ENCODE results near the gene MRPL4. TPM values are rescaled to one million over a fixed set of nuclear protein-coding genes. Genes with fewer than 3 reads are reported as not detected.

Gene MRPL4
- total and polyA plus RNA-seq, 10 of the 15 experiments (the other 5 are each of a cell fraction or from before 2014, with no cell fraction given): 0.79 to 221 (median 112) TPM

- TF ChIP-seq ASH2L (IDR thresholded peaks at IDR 0.05; ENCODE audit: borderline replicate concordance, low read depth): no peak
- TF ChIP-seq PRDM15 (CRISPR knock-in tag; IDR thresholded peaks at IDR 0.05): no peak
- TF ChIP-seq TBL1XR1 (IDR thresholded peaks at IDR 0.05; ENCODE audit: low read depth, low read length): no peak
- TF ChIP-seq IKZF2 (IDR thresholded peaks at IDR 0.05): peak in 1 of 2 experiments; percentile 44; a peak in 3 of 4 replicates
- no peak; the same call in 1 of the 2 replicates for TF ChIP-seq REST (IDR thresholded peaks at IDR 0.05; ENCODE audit: low read depth, low read length)
- no peak for TF ChIP-seq SREBF2 (IDR thresholded peaks at IDR 0.05; ENCODE audit: low read length)
- TF ChIP-seq RELA (IDR thresholded peaks at IDR 0.05; ENCODE audit: borderline replicate concordance, partially characterized antibody): peak; percentile 85
- no peak for TF ChIP-seq SP1 (IDR thresholded peaks at IDR 0.05; ENCODE audit: low read depth, low read length)
- TF ChIP-seq MTA3 (IDR thresholded peaks at IDR 0.05; ENCODE audit: borderline replicate concordance, low read length): no peak
- TF ChIP-seq HCFC1 (IDR thresholded peaks at IDR 0.05; ENCODE audit: low read length): no peak
- TF ChIP-seq E2F8 (IDR thresholded peaks at IDR 0.05; ENCODE audit: low read depth, partially characterized antibody): no peak
- TF ChIP-seq SMAD1 (IDR thresholded peaks at IDR 0.05; ENCODE audit: low read depth, partially characterized antibody): no peak
- no peak for TF ChIP-seq ETV6 (conservative IDR thresholded peaks at IDR 0.05 in 1 of 2, IDR thresholded peaks at IDR 0.05 in 1 of 2; ENCODE audit: borderline replicate concordance in 1 of 2, low read depth in 1 of 2)
- peak; percentile 59; the same call in 1 of the 2 replicates for TF ChIP-seq LARP7 (IDR thresholded peaks at IDR 0.05)
- no peak for TF ChIP-seq ZNF274 (IDR thresholded peaks at IDR 0.05; ENCODE audit: insufficient read depth, insufficient read length)
- TF ChIP-seq BMI1 (IDR thresholded peaks at IDR 0.05; ENCODE audit: borderline replicate concordance): no peak
- no peak for TF ChIP-seq IRF4 (IDR thresholded peaks at IDR 0.05; ENCODE audit: low read depth, low read length)
- TF ChIP-seq GATAD2B (conservative IDR thresholded peaks at IDR 0.05; ENCODE audit: low read depth): peak; percentile 99
- peak; percentile 56 for TF ChIP-seq MXI1 (IDR thresholded peaks at IDR 0.05; ENCODE audit: low read depth, low read length)
- no peak for TF ChIP-seq EZH2 (IDR thresholded peaks at IDR 0.05; ENCODE audit: borderline replicate concordance, control insufficient read depth, low read depth, low read length)
Measured at GRCh38 chr19:10230173-10230860, 21.7 kb upstream of the MRPL4 start (continued).

All from GM12878 (cell line).